GM18520 (cell line): ENCODE measurements around the gene LCTL.
"Not testable (repeated sequence)": the region's sequence is repeated elsewhere in the genome, so short reads cannot be mapped to it uniquely, and the experiment has no call there.

Experiments used
- ATAC-seq: cut with Tn5 transposase; IDR thresholded peaks from one replicate; pipeline ENCODE4 v1.9.1; 2021; ENCODE audit not compliant: unreplicated experiment

LCTL gene

GRCh38 chr15:66591322-66591862, 25.6 kb upstream of the LCTL start:
- no peak for ATAC-seq

DNA sequence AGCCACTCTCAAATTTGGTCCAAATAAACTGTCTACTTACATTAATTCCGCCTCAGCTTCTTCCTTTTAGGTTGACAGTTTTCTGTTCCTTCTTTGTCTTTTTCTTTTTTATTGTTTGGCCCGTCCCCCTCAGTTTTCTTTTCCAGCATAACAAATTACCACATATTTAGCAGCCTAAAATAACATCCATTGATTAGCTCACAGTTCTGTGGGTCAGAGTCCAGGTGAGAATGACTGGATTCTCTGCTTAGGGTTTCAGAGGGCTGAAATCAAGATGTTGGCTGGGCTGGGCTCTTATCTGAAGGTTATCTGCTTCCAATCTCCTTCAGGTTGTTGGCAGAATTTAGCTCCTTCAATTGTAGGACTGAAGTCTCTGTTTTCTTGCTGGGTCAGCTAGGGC, 24.6 kb upstream of the LCTL start:
- no peak for ATAC-seq

- not testable (repeated sequence) for ATAC-seq
Observed at GRCh38 chr15:66589429-66589828, 23.6 kb upstream of the LCTL start.

- ATAC-seq = no peak
Observed at GRCh38 chr15:66588971-66589370, 23.2 kb upstream of the LCTL start.

DNA sequence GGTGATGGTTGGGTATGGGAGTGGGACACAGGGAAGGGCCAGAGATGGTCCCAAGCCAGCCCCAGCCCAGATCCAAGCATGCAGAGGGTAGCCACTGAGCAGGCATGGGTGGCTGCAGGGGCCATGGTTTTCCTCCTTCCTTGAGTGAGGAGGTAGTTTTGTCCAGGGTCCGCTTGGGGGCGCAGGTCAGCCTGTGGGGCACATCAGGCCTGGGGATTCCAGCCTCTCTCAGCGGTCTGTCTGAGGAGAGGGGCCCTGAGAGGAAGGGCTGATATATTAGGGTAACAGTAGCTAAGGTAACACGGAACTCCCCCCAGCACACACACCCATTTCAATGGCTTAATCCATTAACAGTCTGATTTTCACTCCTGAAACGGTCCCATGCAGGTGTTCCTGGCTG, 22.7 kb upstream of the LCTL start:
- no peak for ATAC-seq

DNA sequence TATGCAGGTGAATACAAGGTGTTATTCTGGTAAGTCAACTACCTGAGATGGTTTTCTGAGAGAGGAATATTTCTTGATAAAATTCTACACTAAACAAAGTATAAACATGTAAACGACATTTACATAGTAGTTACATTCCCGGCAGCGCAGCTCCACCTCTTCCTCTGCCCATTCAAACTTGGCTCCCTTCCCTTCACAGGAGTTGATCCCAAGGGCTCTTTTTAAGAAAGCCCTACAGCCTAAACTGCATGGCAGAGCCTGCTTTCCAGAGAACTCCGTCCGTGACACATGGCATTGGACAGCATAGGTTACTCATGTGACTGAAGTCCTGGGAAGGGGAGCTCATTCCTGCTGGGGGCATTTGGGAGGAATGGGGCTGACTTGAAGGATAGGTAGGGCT, 22.0 kb upstream of the LCTL start:
- no peak for ATAC-seq

DNA sequence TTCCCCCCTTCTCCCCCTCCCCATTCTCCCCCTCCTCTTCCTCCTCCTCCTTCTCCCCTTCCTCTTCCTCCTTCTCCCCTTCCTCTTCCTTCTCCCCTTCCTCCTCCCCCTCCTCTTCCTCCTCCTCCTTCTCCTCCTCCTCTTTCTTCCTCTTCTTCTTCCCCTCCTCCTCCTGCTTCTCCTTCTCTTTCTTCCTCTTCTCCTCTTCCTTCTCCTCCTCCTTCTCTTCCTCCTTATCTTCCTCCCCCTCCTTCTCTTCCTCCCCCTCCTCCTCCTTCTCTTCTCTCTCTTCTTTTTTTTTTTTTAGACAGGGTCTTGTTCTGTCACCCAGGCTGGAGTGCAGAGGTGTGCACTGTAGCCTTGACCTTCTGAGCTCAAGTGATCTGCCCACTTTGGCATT, 21.2 kb upstream of the LCTL start:
- no peak for ATAC-seq

GRCh38 chr15:66586155-66586976, 20.6 kb upstream of the LCTL start:
- ATAC-seq = no peak

GRCh38 chr15:66581972-66582537, 16.3 kb upstream of the LCTL start:
- no peak for ATAC-seq

DNA sequence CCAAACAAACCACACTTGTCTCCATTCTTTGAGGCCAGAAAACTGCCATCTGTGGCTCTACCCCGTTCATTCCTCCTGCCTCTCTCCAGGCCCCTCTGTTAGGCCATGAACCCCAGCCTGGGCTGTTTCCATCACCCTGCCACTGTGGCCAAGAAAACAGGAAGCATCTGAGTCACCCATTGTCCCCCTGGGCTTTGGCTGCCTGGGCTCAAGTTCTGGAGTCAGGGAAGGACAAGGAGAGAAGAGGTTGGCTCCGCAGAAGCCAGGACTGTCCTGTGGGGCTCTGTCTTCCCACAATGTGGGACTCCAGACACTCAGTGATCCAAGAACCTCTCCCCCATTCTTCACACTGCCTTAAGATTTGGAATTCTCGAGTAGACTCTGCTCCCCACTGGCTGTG, 14.8 kb upstream of the LCTL start:
- ATAC-seq = no peak

- no peak for ATAC-seq
Observed at GRCh38 chr15:66578286-66578875, 12.6 kb upstream of the LCTL start.

- no peak for ATAC-seq
Observed at GRCh38 chr15:66574596-66574950, 8.8 kb upstream of the LCTL start.

GRCh38 chr15:66573719-66574595, 8.2 kb upstream of the LCTL start:
- ATAC-seq = no peak

GRCh38 chr15:66573348-66573718, 7.5 kb upstream of the LCTL start:
- ATAC-seq = no peak

DNA sequence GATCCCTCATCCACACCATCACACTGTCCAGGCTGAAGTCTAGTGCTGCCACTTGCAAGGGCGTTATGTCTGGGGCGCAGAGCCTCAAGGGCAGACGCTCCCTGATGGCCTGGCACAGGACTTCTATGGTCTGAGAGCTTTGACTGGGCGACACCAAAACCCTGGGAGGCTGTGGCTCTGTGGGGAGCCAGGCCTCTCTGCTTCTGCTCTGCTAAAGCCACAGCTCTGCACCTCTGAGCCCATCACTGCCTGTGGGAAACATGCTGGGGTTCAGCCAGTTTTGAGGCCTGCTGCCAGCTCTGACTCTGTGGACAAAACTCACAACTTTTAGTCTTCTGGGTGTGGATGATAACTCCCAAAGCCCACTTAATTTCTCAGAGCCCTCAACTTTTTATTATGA, 6.3 kb upstream of the LCTL start:
- ATAC-seq = no peak

DNA sequence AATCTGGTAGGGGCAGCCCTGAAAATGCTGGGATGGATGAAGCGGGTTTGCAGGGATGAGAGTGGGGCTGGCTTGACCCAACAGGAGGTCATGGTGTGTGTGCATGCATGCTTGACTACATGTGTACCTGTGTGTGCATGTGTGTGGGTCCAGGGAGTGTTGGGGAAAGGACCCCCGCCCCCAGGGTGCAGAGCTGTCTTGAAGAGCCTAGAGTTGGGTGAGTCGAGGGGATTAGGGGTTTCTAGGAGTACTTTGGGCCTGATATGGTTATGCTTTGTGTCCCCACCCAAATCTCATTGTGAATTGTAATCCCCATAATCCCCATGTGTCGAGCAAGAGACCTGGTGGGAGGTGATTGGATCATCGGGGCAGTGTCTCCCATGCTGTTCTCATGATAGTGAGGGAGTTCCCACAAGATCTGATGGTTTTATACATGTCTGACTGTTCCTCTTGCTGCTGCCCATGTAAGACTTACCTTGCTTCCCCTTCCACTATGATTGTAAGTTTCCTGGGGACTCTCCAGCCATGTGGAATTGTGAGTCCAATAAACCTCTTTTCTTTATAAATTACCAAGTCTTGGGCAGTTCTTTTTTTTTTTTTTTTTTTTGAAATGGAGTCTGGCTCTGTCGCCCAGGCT, 5.2 kb upstream of the LCTL start:
- ATAC-seq = no peak

GRCh38 chr15:66570327-66570726, 4.5 kb upstream of the LCTL start:
- no peak for ATAC-seq

DNA sequence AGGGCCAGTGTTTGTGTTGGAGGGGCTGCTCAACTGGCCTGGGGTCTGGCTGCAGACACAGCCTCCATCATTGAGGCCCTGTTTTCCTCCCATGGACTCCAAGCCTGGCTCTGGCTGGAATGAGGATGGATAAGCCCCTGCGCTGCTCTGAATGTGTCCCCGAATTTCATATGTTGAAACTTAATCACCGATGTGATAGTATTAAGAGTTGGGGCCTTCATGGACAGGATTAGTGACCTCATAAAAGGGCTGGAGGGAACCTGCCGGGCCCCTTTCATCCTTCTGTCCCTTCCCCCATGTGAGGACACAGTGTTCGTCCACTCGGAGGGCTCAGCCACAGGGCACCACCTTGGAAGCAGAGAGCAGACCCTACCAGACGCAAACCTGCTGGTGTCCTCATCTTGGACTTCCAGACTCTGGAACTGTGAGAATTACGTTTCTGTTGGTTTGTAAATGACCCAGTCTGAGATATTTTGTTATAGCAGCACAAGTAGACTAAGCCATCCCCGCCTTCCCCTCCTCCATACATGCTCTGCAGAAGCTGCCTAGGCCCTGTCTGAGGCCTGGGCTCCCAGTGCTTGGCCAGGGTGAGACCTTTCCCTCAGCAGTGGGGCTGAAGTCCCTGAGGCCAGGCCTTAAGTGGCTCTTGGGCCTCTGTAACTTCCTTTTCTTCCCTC, 3.8 kb upstream of the LCTL start:
- ATAC-seq = no peak

GRCh38 chr15:66567897-66568296, 2.1 kb upstream of the LCTL start:
- ATAC-seq = no peak

DNA sequence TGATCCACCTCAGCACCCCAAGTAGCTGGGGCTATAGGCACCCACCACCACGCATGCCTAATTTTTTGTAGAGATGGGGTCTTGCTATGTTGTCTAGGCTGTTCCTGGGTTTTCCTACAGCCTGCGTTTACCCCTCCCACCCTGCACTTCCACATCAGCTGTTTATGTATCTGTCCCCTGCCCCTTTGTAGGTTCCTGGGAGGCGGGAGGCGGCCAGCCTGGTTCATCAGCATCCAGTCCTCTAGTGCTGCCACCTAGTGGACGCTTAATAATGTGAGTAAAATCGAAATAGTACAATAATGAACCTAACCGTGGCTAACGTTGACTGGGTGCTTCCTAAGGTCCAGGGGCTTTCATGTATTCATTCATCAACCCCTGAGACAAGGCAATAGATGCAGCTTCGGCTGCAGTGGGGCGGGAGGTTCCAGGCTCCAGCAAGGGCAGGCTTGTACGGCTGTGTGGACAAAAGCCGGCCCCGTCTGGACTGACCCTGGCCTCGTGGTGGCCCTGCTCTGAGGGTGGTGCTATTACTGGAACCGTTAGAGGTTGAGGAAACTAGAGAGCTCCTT, 1.2 kb upstream of the LCTL start:
- no peak for ATAC-seq
